Measurements from ENCODE around the gene CYSRT1.

- no peak for TF ChIP-seq TAF1 (IDR thresholded peaks at IDR 0.05; ENCODE audit: borderline replicate concordance, low read depth, low read length)
- TF ChIP-seq POLR2AphosphoS5 (IDR thresholded peaks at IDR 0.05; ENCODE audit: low read depth, low read length), result no peak
- peak; percentile 68 for TF ChIP-seq POLR2A (IDR thresholded peaks at IDR 0.05; ENCODE audit: low read depth, low read length)
Observed at GRCh38 chr9:137254624-137255447, 29.9 kb downstream of the CYSRT1 start, which contains the start of gene NELFB.
